ENCODE measurements around the gene ANKRD18A.

ANKRD18A gene

GRCh38 chr9:38620483-38621433, at the start of gene ANKRD18A:
TSS of gene ANKRD18A (minus strand) at chr9:38620596. CDS start at chr9:38620285, 311 bp downstream.
- H3K27ac ChIP-seq: no peak within 1 kb of the TSS
- DNase-seq (ENCODE audit: low spot score): no peak
- peak within 1 kb of the TSS; percentile 64 for H3K4me3 ChIP-seq
- TF ChIP-seq, protein P1, sequence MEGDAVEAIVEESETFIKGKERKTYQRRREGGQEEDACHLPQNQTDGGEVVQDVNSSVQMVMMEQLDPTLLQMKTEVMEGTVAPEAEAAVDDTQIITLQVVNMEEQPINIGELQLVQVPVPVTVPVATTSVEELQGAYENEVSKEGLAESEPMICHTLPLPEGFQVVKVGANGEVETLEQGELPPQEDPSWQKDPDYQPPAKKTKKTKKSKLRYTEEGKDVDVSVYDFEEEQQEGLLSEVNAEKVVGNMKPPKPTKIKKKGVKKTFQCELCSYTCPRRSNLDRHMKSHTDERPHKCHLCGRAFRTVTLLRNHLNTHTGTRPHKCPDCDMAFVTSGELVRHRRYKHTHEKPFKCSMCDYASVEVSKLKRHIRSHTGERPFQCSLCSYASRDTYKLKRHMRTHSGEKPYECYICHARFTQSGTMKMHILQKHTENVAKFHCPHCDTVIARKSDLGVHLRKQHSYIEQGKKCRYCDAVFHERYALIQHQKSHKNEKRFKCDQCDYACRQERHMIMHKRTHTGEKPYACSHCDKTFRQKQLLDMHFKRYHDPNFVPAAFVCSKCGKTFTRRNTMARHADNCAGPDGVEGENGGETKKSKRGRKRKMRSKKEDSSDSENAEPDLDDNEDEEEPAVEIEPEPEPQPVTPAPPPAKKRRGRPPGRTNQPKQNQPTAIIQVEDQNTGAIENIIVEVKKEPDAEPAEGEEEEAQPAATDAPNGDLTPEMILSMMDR (IDR thresholded peaks at IDR 0.05): no peak

- Histone ChIP-seq H3K4me3 (no peak overlapping the region), H3K27ac (no peak overlapping the region)
- TF ChIP-seq, protein P1 (IDR thresholded peaks at IDR 0.05): no peak
- DNase-seq (ENCODE audit: low spot score): no peak
Measured at GRCh38 chr9:38668791-38669466, 48.5 kb upstream of the ANKRD18A start.

GRCh38 chr9:38662763-38663593, 42.6 kb upstream of the ANKRD18A start:
- DNase-seq (ENCODE audit: low spot score): no peak
- TF ChIP-seq, protein P1 (IDR thresholded peaks at IDR 0.05): no peak
- Histone ChIP-seq H3K4me3 (no peak overlapping the region), H3K27ac (no peak overlapping the region)

- no peak for DNase-seq (ENCODE audit: low spot score)
- Histone ChIP-seq H3K27ac (no peak overlapping the region), H3K4me3 (no peak overlapping the region)
- TF ChIP-seq, protein P1 (IDR thresholded peaks at IDR 0.05): no peak
Measured at GRCh38 chr9:38659538-38659937, 39.1 kb upstream of the ANKRD18A start.

DNA sequence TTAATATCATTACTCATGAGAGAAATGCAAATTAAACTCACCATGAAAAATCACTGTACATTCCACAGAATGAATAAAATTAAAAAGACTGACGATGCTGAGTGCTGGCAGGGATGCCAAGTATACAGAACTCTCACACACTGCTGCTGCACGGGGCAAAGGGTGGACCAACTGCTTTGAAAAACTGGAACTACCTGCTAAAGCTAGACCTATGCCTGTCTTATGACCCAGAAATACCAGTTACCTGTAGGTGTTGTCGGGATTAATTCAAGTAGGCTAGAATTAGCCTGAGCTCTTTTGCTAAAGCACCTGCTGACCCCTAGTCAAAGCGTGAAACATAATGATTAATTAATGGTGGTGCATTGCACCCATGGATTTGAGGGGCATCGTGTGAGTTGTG, 36.5 kb upstream of the ANKRD18A start:
- TF ChIP-seq, protein P1 (IDR thresholded peaks at IDR 0.05): no peak
- Histone ChIP-seq H3K27ac (no peak overlapping the region), H3K4me3 (no peak overlapping the region)
- DNase-seq (ENCODE audit: low spot score): no peak

DNA sequence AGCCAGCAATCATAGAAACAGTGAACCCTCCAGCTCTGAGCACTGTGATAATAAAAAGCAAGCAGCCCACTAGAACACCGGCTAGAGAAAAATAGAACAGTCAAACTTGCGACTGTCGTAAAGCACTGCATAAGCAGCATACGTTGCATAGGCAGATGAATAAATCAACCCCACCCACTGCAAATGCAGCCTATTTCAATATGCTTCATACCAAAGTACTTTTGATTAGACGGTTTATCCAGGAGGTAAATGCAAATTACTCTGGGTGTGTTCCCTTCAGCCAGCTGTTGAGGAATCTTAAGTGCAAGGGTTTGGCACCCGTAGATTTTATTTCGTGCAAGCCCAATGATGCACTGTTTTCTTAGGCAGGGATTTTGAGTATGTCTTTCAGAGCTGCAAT, 32.1 kb upstream of the ANKRD18A start:
- DNase-seq (ENCODE audit: low spot score): peak; percentile 9
- Histone ChIP-seq H3K4me3 (no peak overlapping the region), H3K27ac (no peak overlapping the region)
- TF ChIP-seq, protein P1 (IDR thresholded peaks at IDR 0.05): no peak

Measured in coronary artery (tissue), 2 donors.